ENCODE data around the gene KIF3C.
"Not testable (repeated sequence)": the region's sequence is repeated elsewhere in the genome, so short reads cannot be mapped to it uniquely, and the experiment has no call there.

Gene KIF3C

GRCh38 chr2:25960920-25961319, 21.4 kb downstream of the KIF3C start:
- DNase-seq (ENCODE audit: low spot score) = peak; percentile 7

GRCh38 chr2:25960396-25960795, 21.9 kb downstream of the KIF3C start:
- no peak for DNase-seq (ENCODE audit: low spot score)

- not testable (repeated sequence) for DNase-seq (ENCODE audit: low spot score)
Observed at GRCh38 chr2:25958611-25959010, 23.7 kb downstream of the KIF3C start.

GRCh38 chr2:25957743-25958142, 24.6 kb downstream of the KIF3C start:
- no peak for DNase-seq (ENCODE audit: low spot score)

- DNase-seq (ENCODE audit: low spot score) = no peak
Observed at GRCh38 chr2:25955869-25956535, 26.3 kb downstream of the KIF3C start.

- no peak for DNase-seq (ENCODE audit: low spot score)
Observed at GRCh38 chr2:25955036-25955435, 27.3 kb downstream of the KIF3C start.

GRCh38 chr2:25954199-25954752, 28.0 kb downstream of the KIF3C start:
- DNase-seq (ENCODE audit: low spot score) = no peak

- peak; percentile 75 for DNase-seq (ENCODE audit: low spot score)
Observed at GRCh38 chr2:25951071-25951547, 31.2 kb downstream of the KIF3C start.

- no peak for DNase-seq (ENCODE audit: low spot score)
Observed at GRCh38 chr2:25948437-25948836, 33.9 kb downstream of the KIF3C start.

GRCh38 chr2:25941042-25941441, 41.3 kb downstream of the KIF3C start:
- DNase-seq (ENCODE audit: low spot score) = no peak

GRCh38 chr2:25939257-25939668, 43.0 kb downstream of the KIF3C start:
- DNase-seq (ENCODE audit: low spot score) = no peak

GRCh38 chr2:25938345-25938744, 44.0 kb downstream of the KIF3C start:
- DNase-seq (ENCODE audit: low spot score) = no peak

- DNase-seq (ENCODE audit: low spot score) = no peak
Observed at GRCh38 chr2:25936889-25937545, 45.3 kb downstream of the KIF3C start.

GRCh38 chr2:25933622-25934021, 48.7 kb downstream of the KIF3C start:
- DNase-seq (ENCODE audit: low spot score) = no peak

- DNase-seq (ENCODE audit: low spot score) = no peak
Observed at GRCh38 chr2:25929789-25930473, 52.4 kb downstream of the KIF3C start.

GRCh38 chr2:25928668-25929067, 53.6 kb downstream of the KIF3C start:
- no peak for DNase-seq (ENCODE audit: low spot score)

GRCh38 chr2:25926984-25927756, 55.1 kb downstream of the KIF3C start:
- no peak for DNase-seq (ENCODE audit: low spot score)

GRCh38 chr2:25922501-25922900, 59.8 kb downstream of the KIF3C start:
- no peak for DNase-seq (ENCODE audit: low spot score)

- no peak for DNase-seq (ENCODE audit: low spot score)
Observed at GRCh38 chr2:25920786-25921415, 61.4 kb downstream of the KIF3C start.

GRCh38 chr2:25920336-25920735, 62.0 kb downstream of the KIF3C start:
- no peak for DNase-seq (ENCODE audit: low spot score)

- no peak for DNase-seq (ENCODE audit: low spot score)
Observed at GRCh38 chr2:25917832-25918231, 64.5 kb downstream of the KIF3C start.

GRCh38 chr2:25917411-25917810, 64.9 kb downstream of the KIF3C start:
- DNase-seq (ENCODE audit: low spot score) = not testable (repeated sequence)
